Eye (tissue), 1 donor: ENCODE data around the gene GON4L.
A peak's percentile ranks its signal among the peaks of the same experiment; 100 is the strongest.
"Not testable (repeated sequence)": the region's sequence is repeated elsewhere in the genome, so short reads cannot be mapped to it uniquely, and the experiment has no call there.

ENCODE experiments used
- DNase-seq: peaks from one replicate; pipeline ENCODE4 v3.0.0-alpha.2; 2015

Gene GON4L, protein sequence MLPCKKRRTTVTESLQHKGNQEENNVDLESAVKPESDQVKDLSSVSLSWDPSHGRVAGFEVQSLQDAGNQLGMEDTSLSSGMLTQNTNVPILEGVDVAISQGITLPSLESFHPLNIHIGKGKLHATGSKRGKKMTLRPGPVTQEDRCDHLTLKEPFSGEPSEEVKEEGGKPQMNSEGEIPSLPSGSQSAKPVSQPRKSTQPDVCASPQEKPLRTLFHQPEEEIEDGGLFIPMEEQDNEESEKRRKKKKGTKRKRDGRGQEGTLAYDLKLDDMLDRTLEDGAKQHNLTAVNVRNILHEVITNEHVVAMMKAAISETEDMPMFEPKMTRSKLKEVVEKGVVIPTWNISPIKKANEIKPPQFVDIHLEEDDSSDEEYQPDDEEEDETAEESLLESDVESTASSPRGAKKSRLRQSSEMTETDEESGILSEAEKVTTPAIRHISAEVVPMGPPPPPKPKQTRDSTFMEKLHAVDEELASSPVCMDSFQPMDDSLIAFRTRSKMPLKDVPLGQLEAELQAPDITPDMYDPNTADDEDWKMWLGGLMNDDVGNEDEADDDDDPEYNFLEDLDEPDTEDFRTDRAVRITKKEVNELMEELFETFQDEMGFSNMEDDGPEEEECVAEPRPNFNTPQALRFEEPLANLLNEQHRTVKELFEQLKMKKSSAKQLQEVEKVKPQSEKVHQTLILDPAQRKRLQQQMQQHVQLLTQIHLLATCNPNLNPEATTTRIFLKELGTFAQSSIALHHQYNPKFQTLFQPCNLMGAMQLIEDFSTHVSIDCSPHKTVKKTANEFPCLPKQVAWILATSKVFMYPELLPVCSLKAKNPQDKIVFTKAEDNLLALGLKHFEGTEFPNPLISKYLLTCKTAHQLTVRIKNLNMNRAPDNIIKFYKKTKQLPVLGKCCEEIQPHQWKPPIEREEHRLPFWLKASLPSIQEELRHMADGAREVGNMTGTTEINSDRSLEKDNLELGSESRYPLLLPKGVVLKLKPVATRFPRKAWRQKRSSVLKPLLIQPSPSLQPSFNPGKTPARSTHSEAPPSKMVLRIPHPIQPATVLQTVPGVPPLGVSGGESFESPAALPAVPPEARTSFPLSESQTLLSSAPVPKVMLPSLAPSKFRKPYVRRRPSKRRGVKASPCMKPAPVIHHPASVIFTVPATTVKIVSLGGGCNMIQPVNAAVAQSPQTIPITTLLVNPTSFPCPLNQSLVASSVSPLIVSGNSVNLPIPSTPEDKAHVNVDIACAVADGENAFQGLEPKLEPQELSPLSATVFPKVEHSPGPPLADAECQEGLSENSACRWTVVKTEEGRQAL (N-terminal part only)

DNA sequence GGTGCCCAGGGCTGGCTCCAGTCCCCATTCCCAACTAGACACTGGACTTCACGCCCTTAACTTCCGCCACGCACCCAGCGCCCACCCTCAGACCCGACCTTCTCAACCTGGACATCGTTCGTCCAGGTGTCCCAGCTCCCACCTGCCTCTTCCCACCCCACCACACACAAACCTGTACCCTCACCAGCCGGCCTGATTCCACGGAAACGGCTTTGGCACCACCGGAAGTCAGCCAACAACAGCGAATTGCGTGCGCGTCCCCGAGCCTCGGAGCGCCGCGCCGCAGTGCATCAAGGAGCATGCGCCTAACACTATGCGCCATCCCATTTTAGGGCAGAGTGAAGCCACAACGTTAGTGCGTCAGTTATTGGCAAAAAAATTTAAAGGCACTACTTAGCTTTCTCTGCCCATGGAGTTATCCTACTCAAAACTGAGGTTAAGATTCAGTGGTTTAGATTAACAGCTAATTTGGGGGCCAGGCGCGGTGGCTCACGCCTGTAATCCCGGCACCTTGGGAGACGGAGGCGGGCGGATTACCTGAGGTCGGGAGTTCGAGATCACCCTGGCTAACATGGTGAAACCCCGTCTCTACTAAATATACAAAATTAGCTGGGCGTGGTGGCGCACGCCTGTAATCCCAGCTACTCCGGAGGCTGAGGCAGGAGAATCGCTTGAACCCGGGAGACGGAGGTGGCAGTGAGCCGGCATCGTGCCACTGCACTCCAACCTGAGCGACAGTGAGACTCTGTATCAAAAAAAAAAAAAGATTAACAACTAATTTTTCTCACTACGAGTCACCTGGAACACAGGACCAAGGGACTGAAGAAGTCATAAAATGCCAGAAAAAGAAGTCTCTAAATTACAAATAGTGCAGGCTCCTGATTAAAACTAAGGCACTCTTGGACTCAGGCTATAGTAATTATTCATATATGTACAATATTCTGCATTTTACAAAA, at the start of gene GON4L:
GON4L (minus strand) TSS at position 240 of the 956 bp plus-strand sequence. CDS start 3,434 bp downstream, outside the sequence.
- peak; percentile 97 for DNase-seq

DNA sequence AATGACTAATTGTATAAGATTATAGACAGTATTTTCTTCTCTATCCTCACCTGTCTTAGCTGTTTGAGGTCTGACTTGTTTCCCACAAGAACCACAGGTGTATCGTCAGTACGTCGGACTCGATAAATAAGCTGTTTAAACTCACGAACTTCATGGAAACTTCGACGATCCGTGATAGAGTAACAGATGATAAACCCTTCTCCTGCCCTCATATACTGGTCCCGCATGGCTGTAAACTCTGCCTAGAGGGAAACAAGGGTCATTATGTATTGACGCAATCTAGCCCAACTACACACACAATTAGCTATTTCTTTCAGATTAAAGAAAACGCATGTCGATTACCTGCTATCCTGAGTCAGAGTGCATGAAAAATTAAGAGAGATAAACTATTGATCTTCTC, 47.2 kb upstream of the GON4L start:
- DNase-seq: no peak

DNA sequence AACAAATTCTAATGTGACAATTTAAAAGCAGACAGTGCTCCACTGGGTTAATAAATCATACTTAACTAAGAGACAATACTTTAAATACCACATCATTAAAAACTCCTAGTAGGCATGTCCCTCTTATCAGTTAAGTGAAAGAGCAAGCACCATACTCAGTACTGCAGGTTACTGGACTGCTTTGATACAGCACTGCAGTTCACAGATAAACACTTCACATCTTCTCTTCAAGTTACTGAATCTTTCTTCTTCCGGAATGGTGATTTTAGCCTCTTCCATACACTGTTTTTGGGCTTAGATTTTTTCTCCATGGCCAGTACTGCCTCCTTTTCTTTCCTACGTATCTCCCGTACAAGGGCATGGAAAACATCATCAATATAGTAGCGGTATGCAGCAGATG, 43.1 kb upstream of the GON4L start:
- DNase-seq: no peak

DNA sequence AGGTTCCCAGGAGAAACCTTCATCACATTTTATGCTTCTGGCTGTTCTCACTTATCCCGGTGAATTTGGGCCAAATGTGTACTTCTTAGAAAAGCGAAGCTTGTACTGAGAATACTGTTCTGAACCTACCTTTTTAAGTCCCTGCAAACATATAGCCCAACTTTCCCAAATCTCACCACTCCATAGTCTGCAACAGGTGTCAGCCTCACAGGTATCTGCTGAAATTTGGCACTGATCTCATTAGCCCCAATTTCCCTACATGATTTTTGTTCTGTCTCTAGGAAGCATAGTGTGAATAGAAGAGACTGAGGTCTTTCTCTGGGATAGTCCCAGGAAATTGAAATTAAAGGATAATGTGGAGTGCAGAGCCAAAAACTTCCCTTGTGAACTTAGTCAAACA, 42.7 kb upstream of the GON4L start:
- no peak for DNase-seq

DNA sequence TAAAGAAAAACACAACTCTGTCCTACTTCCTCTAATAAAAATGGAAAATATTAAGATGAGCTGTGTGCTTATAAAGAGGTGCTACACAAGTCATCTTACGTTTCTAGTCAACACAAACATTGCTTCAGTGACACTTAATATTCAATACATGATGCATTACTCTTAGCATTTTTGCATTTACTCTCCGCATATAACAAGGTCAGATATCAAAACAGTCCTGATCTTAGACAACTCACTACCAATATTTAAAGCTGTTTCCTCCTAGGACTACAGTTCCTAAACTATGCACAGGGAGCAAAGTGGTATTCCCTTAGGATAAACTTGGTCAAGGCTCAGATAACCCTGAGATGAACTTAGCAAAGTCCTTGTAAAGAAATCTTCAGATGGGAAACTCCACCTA, 41.9 kb upstream of the GON4L start:
- DNase-seq: no peak

DNA sequence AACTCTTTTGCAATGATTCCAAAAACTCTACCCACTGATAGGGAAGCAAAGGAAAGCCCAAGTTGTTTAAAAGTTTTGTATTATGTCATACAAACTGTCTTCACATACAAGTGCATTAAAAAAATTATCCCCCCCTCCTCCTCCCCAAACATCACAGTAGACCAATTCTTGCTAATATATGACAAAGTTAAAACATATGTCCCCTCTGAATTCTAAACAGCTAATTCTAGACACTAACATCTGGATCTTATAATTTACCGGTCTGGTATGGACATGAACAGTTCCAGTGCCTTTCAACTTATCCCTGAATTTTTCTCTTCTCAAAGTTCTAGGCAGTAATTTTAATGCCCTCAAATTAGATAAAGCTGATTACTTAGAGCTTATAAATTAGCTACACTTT, 40.7 kb upstream of the GON4L start:
- DNase-seq: no peak

DNA sequence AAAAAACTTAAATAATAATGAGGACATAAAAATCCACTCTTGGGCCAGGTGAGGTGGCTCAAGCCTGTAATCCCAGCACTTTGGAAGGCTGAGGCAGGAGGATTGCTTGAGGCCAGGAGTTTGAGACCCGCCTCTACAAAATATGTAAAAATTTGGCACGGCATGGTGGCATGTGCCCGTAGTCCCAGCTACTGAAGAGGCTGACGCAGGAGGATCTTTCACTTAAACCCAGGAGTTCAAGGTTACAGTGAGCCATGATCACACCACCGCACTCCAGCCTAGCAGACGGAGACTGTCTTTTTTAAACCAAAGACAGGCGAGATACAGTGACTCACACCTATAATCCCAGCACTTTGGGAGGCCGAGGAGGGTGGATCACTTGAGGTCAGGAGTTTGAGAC, 39.5 kb upstream of the GON4L start:
- not testable (repeated sequence) for DNase-seq

DNA sequence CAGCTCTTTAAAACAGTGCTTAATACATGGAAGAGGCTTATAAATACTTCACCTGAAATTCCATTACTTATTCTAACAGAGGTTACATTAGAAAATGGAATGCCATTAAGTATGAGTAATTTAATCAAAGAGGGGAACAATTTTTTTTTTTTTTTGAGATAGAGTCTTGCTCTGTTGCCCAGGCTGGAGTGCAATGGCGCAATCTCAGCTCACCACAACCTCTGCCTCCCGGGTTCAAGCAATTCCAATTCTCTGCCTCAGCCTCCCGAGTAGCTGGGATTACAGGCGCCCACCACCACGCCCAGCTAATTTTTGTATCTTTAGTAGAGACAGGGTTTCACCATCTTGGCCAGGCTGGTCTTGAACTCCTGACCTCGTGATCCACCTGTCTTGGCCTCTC, 38.6 kb upstream of the GON4L start:
- not testable (repeated sequence) for DNase-seq

DNA sequence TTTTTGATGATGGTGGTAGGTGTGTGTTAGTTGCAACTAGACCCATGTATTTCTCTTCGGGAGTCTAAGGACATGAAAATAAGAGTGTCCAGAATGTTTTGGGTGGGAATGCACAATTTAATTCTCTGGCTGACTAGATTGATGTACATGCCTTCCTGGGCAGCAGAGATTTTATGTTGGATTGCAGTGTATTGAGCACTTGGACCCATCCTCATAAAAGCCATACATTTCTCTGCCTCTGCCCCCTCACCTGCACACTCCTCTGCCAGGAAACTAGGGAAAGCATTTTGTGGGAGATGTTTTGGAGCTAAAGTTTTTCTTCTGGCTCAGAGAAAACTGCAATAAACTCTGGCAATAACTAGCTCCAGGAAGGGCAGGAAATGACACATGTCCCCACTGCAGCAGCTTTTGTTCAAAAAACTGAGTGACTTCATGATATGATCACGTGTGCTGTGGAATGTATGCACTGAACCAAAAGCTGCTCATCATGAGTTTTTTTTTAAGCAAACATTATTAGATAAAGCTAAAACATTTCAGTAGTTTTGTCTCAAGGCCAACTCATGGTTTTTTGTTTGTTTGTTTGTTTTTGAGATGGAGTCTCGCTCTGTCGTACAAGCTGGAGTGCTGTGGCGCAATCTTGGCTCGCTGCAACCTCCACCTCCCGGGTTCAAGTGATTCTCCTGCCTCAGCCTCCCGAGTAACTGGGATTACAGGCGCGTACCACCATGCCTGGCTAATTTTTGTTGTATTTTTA, 36.6 kb upstream of the GON4L start:
- peak; percentile 37 for DNase-seq

DNA sequence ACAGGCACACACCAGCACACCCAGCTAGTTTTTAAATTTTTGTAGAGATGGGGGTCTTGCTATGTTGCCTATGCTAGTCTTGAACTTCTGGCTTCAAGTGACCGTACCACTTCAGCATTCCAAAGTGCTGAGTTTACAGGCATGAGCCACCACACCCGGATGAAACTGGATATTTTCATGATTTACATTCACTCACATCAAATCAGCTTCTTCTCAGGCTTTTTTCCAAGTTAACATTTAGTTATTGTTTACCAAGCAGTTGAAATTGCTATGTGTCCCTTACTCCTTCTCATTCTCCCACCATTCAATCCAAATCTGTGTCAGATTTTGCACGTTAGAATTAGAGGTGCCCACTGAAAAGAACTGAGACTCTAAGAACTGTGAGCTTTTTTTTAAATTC, 35.8 kb upstream of the GON4L start:
- DNase-seq: no peak

DNA sequence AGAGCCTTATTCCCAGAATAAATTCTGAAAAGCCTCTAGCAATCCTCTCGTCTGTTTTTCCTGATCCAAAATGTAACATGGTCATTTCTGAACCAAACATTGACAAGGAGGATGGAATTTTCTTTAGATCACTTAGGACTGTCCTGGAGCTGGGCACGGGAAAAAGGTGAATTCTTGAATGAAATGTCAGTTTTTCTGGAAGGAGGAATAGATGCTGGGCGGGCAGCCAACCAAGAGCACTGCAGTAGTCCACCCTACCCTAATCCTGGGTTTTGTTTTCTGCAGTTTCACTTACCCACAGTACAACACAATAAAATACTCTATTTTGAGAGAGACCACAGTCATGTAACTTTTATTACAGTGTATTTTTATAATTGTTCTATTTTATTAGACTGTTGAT, 33.2 kb upstream of the GON4L start:
- DNase-seq: no peak

DNA sequence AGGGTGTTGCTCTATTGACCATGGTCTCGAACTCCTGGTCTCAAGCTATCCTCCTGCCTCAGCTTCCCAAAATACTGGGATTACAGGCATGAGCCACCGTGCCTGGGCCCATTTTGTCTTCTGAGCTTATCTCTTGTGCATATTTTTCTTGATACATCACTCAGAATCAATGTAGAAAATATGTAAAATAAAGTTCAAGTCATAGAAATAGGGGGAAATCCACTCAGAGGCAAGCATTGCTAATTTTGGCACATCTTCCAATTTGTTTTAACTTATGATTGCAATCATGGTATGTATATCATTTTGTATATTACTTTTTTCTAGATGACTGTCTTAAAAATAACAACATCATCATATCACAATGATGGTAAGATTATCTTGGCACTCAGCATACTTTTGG, 32.6 kb upstream of the GON4L start:
- DNase-seq: no peak

DNA sequence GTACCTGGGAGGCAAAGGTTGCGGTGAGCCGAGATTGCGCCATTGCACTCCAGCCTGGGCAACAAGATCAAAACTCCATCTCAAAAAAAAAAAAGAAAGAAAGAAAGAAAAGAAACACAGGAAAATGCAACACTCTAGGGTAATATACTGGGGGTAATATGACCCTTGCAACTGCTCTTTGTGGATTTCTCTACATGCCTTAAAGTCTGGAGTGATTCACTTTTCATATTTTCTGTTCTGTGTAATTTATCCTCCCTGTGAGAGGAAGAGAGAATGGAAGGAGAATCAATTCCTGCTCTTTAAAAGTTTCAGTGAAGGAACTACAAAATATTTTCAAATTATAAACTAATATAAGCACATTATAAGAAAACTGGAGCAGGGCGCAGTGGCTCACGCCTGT, 31.5 kb upstream of the GON4L start:
- no peak for DNase-seq

DNA sequence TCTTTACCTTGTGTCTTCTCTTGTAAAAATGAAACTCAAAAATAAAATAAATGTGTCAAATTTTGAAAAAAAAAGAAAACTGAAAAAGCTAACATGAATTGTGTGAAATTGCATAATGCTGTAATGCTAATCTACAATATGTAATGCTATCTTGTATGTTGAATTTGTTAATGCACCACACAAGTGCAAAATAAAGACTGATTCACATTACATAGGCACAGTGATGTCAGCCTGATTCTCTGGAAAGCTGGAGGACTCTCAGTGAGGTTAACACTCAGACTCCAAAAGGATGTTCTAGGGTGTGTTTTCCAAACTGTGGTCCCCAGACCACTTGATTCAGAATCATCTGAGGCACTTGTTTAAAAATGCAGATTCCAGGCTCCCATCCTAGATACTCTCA, 28.0 kb upstream of the GON4L start:
- DNase-seq: no peak

DNA sequence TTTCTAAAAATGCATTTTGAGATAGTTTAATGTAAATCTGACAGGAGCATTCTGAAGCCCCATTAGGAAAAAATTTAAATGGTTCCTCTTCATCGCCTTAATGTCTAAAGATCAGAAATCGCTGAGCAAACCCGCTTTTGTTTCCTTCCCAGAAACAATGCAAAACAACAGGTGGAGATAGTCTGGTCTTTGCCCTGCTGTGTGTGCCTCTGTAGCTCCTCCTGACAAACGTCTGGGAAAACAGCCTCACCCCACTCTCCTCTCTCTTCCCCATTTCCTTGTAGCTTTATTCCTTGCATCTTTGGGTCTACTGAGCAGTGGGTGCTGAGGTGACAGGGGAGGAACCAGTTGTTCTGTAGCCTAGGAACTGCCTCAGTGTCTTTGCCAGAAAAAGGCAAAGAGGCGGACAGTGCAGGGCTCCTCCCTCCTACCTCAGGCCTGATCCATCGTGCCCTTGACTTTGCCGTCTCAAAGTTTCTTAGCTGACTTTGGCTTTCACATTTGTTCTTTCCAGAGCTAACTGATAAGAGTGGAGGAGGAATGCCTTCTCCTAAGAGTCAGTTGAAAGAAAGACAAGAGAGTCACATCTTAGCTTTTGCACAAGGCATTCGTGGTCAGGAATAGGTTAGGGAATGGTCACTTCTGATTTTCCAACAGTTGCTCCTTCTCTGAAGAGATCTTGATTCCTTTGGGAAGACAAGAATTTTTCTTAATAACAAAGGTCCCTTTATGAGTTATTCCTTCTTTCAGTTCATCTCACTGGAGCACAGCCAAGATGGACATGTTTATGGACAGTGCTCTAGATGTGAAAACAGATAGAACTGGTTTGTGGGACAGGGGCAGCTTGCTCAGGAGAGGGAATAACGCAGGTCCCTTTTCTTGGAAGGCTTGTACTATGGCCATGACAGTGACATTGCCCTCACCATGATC, 27.3 kb upstream of the GON4L start:
- no peak for DNase-seq

DNA sequence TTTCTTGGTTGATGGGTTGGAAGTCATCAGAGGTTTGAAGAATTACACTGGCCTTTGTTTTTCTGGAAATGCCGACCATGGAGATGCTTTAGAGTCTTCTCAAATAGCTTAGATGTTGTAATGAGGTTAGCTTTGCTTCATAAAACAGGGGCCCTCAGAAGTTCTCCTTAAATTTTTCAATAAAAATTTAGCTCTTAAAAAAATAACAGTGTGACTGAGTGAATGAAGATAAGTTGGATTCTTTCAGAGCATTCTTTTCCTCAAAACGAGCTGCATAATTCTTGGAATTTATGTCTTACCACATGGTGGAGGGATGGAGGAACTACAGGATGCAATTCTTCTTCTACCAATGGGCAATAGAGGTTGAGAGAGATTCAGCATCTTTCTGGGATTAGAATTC, 25.8 kb upstream of the GON4L start:
- DNase-seq: no peak

DNA sequence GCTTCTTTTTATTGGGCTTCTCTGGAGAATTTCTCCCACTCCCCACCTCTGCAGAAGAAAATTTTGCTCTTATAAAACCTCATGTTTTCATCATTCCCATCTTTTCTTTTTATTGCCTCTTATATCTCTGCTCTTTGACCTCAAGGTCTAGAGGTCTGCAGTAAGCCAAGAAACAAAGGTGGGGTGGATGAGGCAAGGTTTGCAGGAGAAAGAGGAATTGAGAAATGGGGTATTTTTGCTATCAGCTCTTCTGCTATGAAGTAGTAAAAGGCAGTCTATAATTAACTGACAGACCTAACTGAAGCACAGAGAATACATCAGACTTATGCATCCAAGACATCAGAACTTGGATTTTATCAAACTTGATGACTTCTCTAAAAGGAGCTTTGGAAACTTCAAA, 25.2 kb upstream of the GON4L start:
- no peak for DNase-seq

DNA sequence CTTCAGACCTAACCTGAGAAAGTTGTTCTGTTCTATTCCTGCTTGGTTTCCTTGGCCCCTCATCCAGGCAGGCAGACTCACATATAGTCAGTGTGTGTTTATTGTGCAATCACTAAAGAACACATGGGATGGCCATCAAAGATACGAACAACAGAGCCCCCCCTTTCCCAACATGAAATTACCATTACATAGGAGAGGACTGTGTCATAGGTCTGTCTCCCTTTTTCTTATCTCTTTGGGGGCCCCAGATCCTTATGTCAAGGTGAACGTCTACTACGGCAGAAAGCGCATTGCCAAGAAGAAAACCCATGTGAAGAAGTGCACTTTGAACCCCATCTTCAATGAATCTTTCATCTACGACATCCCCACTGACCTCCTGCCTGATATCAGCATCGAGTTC, 23.9 kb upstream of the GON4L start:
- DNase-seq: no peak

DNA sequence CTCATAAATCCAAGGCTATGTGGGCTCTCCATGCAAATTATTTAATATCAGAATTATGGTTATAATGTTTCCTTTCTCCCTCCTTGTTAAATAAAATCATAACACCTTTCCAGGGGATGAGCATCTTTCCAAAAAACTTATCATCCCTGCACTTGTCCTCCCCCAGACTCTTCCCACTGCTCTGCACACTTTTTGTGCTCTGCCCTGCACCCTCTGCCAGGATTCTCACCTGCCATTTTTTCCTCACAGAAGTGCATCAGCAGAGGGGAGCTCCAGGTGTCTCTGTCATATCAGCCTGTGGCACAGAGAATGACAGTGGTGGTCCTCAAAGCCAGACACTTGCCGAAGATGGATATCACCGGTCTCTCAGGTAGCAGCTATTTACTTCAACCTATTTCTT, 23.2 kb upstream of the GON4L start:
- DNase-seq: no peak

DNA sequence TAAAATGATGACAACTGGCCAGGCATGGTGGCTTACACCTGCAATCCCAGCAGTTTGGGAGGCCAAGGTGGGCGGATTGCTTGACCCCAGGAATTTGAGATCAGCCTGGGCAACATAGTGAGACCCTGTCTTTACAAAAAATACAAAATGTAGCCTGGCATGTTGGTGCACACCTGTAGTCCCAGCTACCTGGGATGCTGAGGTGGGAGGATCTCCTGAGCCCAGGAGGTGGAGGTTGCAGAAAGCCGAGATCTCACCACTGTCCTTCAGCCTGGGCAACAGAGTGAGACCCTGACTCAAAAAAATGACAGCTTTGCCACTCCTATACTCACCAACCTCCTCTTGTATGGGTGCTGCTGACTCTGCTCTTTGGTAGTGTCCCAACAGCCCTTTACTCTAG, 20.9 kb upstream of the GON4L start:
- DNase-seq: no peak
